K562 (cell line): ENCODE data around the gene NPEPPS. TPM values are rescaled to one million over a fixed set of nuclear protein-coding genes. Genes with fewer than 3 reads are reported as not detected.

Source experiments
- ESRRA ChIP-seq: fragments of 450-650 bp; IDR thresholded peaks from 2 replicates; pipeline ENCODE4 v1.6.1; 2014; ENCODE audit warnings: low read depth, mild to moderate bottlenecking, moderate library complexity, borderline replicate concordance
- FIP1L1 ChIP-seq: fragments of 200-400 bp; formaldehyde crosslinking; IDR thresholded peaks from 2 replicates; pipeline ENCODE4 v1.6.1; 2018; ENCODE audit warnings: mild to moderate bottlenecking, low read depth, low read length; ENCODE audit not compliant: poor library complexity, severe bottlenecking
- HMG20A ChIP-seq: fragments of 450-650 bp; formaldehyde crosslinking; conservative IDR thresholded peaks from 2 replicates; pipeline ENCODE4 v1.4.0; 2020; ENCODE audit warnings: mild to moderate bottlenecking, mixed read lengths
- NCOA4 ChIP-seq: fragments of 450-650 bp; IDR thresholded peaks from 2 replicates; pipeline ENCODE4 v1.6.1; 2018; ENCODE audit warnings: mild to moderate bottlenecking; ENCODE audit not compliant: partially characterized antibody
- SMARCB1 ChIP-seq: IDR thresholded peaks from 2 replicates; pipeline ENCODE4 v1.6.1; 2011; ENCODE audit warnings: improper control_type of control experiment, low read depth; ENCODE audit not compliant: insufficient read length
- XRCC3 ChIP-seq: fragments of 450-650 bp; IDR thresholded peaks from 2 replicates; pipeline ENCODE4 v1.6.1; 2017; ENCODE audit warnings: mild to moderate bottlenecking, moderate library complexity
- ZNF239 ChIP-seq: fragments of 250-450 bp; sonication (Bioruptor Pico); IDR thresholded peaks from 2 replicates; pipeline ENCODE4 v1.4.0; 2020; ENCODE audit warnings: mild to moderate bottlenecking
- ZNF3 ChIP-seq: fragments of 250-450 bp; sonication (Bioruptor Pico); IDR thresholded peaks from 2 replicates; pipeline ENCODE4 v1.5.0; 2021; ENCODE audit warnings: mild to moderate bottlenecking, moderate library complexity
- ZNF318 ChIP-seq, 2 experiments: fragments of 450-650 bp; IDR thresholded peaks; 2 replicates each; pipeline ENCODE4 v1.6.1; 2016; ENCODE audit warnings: mild to moderate bottlenecking in 2 of 2, borderline replicate concordance in 1 of 2, low read depth in 1 of 2, moderate library complexity in 1 of 2
- ZNF436 ChIP-seq: fragments of 250-450, 450-650 bp; sonication (Bioruptor Pico); formaldehyde crosslinking; IDR thresholded peaks from 2 replicates; pipeline ENCODE4 v1.7.0; 2020; ENCODE audit warnings: mild to moderate bottlenecking
- ZNF518B ChIP-seq: fragments of 250-450 bp; sonication (Bioruptor Pico); IDR thresholded peaks from 2 replicates; pipeline ENCODE4 v1.5.0; 2021; ENCODE audit warnings: mild to moderate bottlenecking, moderate library complexity
- ZNF551 ChIP-seq: fragments of 250-450 bp; sonication (Bioruptor Pico); IDR thresholded peaks from 2 replicates; pipeline ENCODE4 v1.5.0; 2021; ENCODE audit warnings: mild to moderate bottlenecking, moderate library complexity
- polyA plus RNA-seq, 8 experiments: library from polyadenylated mRNA; depleted of rRNA in 4 of 8; stranded (reverse) in 5 of 8; unstranded in 3 of 8; fragments of >200 nt; fragmentation: Nextera tagmentation in 2 of 8; fragmentation: Illumina TruSeq in 1 of 8; extraction: Ambion mirVana in 2 of 8; extraction: Trizol in 1 of 8; gene quantifications; 2 replicates each; pipeline versions ENCODE4 v1.2.1 to v1.2.3, GENCODE V29; 2011 to 2014; ENCODE audit warnings: inconsistent platforms in 1 of 8, missing spikeins in 1 of 8
- total RNA-seq, 7 experiments: library from RNA; depleted of rRNA in 6 of 7; stranded (reverse); fragments of >200 nt in 6 of 7; fragmentation: Illumina TruSeq in 2 of 7; extraction: Trizol in 2 of 7; gene quantifications; 2 replicates each; pipeline versions ENCODE4 v1.2.1 to v1.2.3, GENCODE V29; 2011 to 2021; ENCODE audit warnings: low replicate concordance in 1 of 7

The NPEPPS gene
- total and polyA plus RNA-seq, 9 of the 15 experiments (the other 6 are each of a cell fraction or from before 2014, with no cell fraction given): 21.4 to 108 (median 46.0) TPM

- TF ChIP-seq ESRRA (0 out of 2 replicates have a peak, but pooled peaks have one; percentile 36), HMG20A (CRISPR knock-in tag) (no peak), ZNF436 (CRISPR knock-in tag) (no peak), NCOA4 (peak; percentile 48), FIP1L1 (peak; percentile 67), ZNF239 (CRISPR knock-in tag) (no peak), XRCC3 (no peak), SMARCB1 (no peak), ZNF551 (CRISPR knock-in tag) (no peak), ZNF318 (IDR thresholded peaks at IDR 0.05; ENCODE audit: borderline replicate concordance in 1 of 2, low read depth in 1 of 2) (no peak), ZNF518B (CRISPR knock-in tag) (no peak), ZNF3 (CRISPR knock-in tag) (no peak)
These were observed 119.9 kb downstream of the NPEPPS start (continued) for GRCh38 chr17:47650525-47651522.
